ENCODE measurements around the gene ACYP2.
"Not testable (repeated sequence)": the region's sequence is repeated elsewhere in the genome, so short reads cannot be mapped to it uniquely, and the experiment has no call there.

Gene ACYP2

DNA sequence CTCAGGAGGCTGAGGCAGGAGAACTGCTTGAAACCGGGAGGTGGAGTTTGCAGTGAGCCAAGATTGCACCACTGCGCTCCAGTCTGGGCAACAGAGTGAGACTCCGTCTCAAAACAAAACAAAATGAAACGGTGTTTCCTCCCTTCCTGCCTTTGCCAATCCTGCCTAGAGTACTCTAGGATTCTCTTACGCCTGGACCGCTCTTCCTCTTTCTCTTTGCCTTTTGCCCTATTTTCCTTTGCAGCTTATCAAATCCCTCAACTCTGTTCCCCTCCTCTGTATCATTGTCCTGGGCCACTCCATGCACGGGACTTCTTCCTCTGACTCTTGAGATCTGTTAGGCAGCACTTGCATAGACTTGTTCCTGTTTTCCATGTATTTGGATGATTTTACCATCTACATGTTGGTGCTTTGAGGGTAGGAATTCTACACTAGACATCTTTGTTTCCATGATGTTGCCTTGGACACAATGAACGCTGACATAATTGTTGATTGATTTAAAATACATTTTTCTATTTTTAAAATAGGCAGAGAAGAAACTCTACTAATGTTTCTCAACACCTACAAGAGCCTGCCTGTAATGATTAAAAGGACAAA lies 24.8 kb upstream of the ACYP2 start:
- no peak overlapping the region for H3K27ac Mint-ChIP-seq
- H3K36me3 Mint-ChIP-seq (ENCODE audit: low read depth): peaks cover 11% of the 10 kb centered on the region
- H3K4me1 Mint-ChIP-seq: peaks cover 20% of the 10 kb centered on the region
- H3K9me3 Mint-ChIP-seq: peaks cover 15% of the 10 kb centered on the region
- no peaks in the 10 kb centered on the region for H3K27me3 Mint-ChIP-seq (ENCODE audit: low read depth, poor library complexity)
- no peak overlapping the region for H3K4me3 Mint-ChIP-seq
- TF ChIP-seq, protein P1, sequence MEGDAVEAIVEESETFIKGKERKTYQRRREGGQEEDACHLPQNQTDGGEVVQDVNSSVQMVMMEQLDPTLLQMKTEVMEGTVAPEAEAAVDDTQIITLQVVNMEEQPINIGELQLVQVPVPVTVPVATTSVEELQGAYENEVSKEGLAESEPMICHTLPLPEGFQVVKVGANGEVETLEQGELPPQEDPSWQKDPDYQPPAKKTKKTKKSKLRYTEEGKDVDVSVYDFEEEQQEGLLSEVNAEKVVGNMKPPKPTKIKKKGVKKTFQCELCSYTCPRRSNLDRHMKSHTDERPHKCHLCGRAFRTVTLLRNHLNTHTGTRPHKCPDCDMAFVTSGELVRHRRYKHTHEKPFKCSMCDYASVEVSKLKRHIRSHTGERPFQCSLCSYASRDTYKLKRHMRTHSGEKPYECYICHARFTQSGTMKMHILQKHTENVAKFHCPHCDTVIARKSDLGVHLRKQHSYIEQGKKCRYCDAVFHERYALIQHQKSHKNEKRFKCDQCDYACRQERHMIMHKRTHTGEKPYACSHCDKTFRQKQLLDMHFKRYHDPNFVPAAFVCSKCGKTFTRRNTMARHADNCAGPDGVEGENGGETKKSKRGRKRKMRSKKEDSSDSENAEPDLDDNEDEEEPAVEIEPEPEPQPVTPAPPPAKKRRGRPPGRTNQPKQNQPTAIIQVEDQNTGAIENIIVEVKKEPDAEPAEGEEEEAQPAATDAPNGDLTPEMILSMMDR (IDR thresholded peaks at IDR 0.05): no peak
- no peak for DNase-seq

DNA sequence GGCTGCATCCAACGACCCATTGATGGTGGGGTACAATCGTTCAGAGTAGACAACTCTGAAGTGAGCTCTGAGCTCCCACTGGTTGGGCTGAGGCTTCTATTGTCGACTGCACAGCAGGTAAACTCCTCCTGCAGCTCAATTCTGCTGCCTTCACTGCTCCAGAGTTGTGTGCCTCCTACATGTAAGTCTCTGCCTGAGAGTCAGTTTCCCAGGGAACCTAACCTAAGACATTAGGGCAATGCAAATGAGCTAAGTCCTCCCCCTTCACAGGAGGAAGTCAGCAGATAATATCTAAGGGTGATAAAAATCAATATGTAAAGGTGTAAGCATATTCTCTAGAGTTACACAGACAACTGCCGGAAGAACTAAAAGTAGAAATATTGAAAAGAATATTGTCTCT lies 22.5 kb upstream of the ACYP2 start:
- DNase-seq: no peak
- Mint-ChIP-seq H3K4me3 (no peak overlapping the region), H3K36me3 (ENCODE audit: low read depth) (peaks cover 17% of the 10 kb centered on the region), H3K9me3 (peaks cover 27% of the 10 kb centered on the region), H3K4me1 (peaks cover 12% of the 10 kb centered on the region), H3K27ac (no peak overlapping the region), H3K27me3 (ENCODE audit: low read depth, poor library complexity) (no peaks in the 10 kb centered on the region)
- TF ChIP-seq, protein P1 (IDR thresholded peaks at IDR 0.05): no peak

DNA sequence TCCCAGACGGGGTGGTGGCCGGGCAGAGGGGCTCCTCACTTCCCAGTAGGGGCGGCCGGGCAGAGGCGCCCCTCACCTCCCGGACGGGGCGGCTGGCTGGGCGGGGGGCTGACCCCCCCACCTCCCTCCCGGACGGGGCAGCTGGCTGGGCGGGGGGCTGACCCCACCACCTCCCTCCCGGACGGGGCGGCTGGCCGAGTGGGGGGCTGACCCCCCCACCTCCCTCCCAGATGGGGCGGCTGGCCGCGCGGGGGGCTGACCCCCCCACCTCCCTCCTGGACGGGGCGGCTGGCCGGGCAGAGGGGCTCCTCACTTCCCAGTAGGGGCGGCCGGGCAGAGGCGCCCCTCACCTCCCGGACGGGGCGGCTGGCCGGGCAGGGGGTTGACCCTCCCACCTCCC lies 20.0 kb upstream of the ACYP2 start:
- peaks cover 30% of the 10 kb centered on the region for H3K9me3 Mint-ChIP-seq
- H3K4me3 Mint-ChIP-seq; H3K4me1 Mint-ChIP-seq; H3K27ac Mint-ChIP-seq; H3K27me3 Mint-ChIP-seq (ENCODE audit: low read depth, poor library complexity); DNase-seq: not testable (repeated sequence)
- H3K36me3 Mint-ChIP-seq (ENCODE audit: low read depth): peaks cover 17% of the 10 kb centered on the region

DNA sequence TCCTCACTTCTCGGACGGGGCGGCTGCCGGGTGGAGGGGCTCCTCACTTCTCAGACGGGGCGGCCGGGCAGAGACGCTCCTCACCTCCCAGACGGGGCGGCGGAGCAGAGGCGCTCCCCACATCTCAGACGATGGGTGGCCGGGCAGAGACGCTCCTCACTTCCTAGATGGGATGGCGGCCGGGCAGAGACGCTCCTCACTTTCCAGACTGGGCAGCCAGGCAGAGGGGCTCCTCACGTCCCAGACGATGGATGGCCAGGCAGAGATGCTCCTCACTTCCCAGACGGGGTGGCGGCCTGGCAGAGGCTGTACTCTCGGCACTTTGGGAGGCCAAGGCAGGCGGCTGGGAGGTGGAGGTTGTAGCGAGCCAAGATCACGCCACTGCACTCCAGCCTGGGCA lies 19.3 kb upstream of the ACYP2 start:
- not testable (repeated sequence) for H3K27me3 Mint-ChIP-seq (ENCODE audit: low read depth, poor library complexity); H3K4me1 Mint-ChIP-seq; H3K4me3 Mint-ChIP-seq; H3K27ac Mint-ChIP-seq; DNase-seq
- Mint-ChIP-seq H3K9me3 (peaks cover 30% of the 10 kb centered on the region), H3K36me3 (ENCODE audit: low read depth) (peaks cover 17% of the 10 kb centered on the region)

DNA sequence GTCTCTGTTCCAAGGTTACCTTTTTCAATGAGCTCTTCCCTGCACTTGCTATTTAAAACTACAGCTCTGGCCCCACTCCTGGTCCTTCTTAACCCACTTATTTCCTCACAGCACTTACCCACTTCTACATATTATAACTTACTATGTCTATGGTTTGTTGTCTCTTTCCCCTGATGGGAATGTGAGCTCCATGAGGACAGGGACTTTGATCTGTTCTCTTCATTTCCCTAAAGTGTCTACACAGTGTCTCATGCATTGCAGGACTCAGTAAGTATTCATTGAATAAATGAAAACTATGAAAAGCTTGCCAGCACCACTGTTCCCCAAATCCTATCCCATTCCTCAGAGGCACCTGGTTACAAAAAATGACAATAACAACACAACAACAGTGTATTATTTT lies 18.3 kb upstream of the ACYP2 start:
- TF ChIP-seq, protein P1 (IDR thresholded peaks at IDR 0.05): no peak
- peaks cover 8% of the 10 kb centered on the region for H3K4me1 Mint-ChIP-seq
- H3K9me3 Mint-ChIP-seq: peaks cover 30% of the 10 kb centered on the region
- peaks cover 17% of the 10 kb centered on the region for H3K36me3 Mint-ChIP-seq (ENCODE audit: low read depth)
- no peaks in the 10 kb centered on the region for H3K27me3 Mint-ChIP-seq (ENCODE audit: low read depth, poor library complexity)
- no peak overlapping the region for H3K27ac Mint-ChIP-seq
- H3K4me3 Mint-ChIP-seq: peak overlapping the region; percentile 7
- DNase-seq: no peak

- H3K9me3 Mint-ChIP-seq: peaks cover 19% of the 10 kb centered on the region
- H3K27me3 Mint-ChIP-seq (ENCODE audit: low read depth, poor library complexity): no peaks in the 10 kb centered on the region
- no peak for DNase-seq
- TF ChIP-seq, protein P1 (IDR thresholded peaks at IDR 0.05): no peak
- H3K4me3 Mint-ChIP-seq: no peak overlapping the region
- H3K27ac Mint-ChIP-seq: no peak overlapping the region
- H3K36me3 Mint-ChIP-seq (ENCODE audit: low read depth): peaks cover 6% of the 10 kb centered on the region
- H3K4me1 Mint-ChIP-seq: peaks cover 22% of the 10 kb centered on the region
Measured at GRCh38 chr2:54099370-54099769, 16.0 kb upstream of the ACYP2 start.

DNA sequence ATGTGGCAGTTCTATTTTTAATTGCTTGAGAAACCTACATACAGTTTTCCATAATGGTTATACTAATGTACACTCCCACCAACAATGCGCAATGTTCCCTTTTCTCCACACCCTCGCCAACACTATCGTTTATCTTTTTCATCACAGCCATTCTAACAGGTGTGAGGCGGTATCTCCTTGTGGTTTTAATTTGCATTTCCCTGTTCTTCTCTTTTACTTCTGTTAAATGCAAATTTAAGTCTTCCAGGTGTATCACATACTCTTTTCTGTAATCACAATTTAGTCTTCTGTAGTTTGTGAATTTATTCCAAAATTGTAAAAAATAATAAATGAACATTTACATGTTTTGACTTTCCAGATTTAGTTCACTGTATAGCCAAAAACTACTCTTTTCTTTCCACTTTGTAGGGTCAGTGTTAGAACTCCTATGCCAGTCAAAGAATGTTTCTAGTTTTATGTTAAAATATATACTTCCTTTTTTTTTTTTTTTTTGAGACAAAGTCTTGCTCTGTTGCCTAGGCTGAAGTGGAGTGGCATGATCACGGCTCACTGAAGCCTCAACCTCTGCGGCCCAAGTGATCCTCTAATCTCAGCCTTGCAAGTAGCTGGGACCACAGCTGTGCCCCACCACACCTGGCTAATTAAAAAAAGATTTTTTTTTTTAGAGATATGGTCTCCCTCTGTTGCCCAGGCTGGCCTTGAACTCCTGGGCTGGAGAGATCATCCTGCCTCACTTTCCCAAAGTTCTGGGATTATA lies 15.4 kb upstream of the ACYP2 start:
- TF ChIP-seq, protein P1 (IDR thresholded peaks at IDR 0.05): no peak
- Mint-ChIP-seq H3K27me3 (ENCODE audit: low read depth, poor library complexity) (no peaks in the 10 kb centered on the region), H3K9me3 (peaks cover 19% of the 10 kb centered on the region), H3K36me3 (ENCODE audit: low read depth) (peaks cover 6% of the 10 kb centered on the region), H3K4me1 (peaks cover 22% of the 10 kb centered on the region), H3K27ac (no peak overlapping the region), H3K4me3 (no peak overlapping the region)
- no peak for DNase-seq
